ENCODE measurements around the gene CCDC106.

The CCDC106 gene

DNA sequence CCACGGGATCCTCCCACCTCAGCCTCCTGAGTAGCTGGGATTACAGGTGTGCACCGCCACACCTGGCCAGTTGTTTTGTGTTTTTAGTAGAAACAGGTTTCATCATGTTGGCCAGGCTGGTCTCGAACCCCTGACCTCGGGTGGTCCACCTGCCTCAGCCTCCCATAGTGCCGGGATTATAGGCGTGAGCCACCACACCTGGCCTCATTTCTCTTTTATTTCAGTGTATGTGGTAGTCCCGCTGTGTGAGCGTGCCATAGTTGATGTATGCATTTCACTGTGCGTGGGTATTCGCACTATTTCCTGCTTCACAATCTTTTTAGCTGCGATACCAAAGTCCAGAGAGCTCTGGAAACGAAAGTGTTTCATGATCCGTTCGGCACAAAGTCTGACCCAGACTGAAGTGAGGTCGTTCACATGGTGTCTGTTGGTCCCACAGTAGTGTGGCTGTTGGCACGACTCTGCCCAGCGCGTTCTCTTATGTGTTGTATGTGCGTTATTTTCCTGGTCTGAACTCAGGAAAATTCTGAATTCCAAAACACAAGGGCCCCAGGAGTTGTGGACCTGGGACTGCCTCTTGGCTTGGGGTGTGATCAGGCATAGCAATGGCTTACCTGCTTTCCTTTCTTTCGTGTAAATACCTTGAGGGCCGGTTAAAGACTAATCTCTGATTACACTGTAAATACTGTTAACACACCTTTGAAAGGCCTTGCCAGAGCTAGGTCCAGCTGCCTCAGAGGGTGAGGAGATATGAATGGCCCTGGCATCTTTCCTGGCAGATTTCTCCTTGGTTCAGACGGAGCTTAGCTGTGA is 35.6 kb downstream of the CCDC106 start:
- DNase-seq = no peak

DNA sequence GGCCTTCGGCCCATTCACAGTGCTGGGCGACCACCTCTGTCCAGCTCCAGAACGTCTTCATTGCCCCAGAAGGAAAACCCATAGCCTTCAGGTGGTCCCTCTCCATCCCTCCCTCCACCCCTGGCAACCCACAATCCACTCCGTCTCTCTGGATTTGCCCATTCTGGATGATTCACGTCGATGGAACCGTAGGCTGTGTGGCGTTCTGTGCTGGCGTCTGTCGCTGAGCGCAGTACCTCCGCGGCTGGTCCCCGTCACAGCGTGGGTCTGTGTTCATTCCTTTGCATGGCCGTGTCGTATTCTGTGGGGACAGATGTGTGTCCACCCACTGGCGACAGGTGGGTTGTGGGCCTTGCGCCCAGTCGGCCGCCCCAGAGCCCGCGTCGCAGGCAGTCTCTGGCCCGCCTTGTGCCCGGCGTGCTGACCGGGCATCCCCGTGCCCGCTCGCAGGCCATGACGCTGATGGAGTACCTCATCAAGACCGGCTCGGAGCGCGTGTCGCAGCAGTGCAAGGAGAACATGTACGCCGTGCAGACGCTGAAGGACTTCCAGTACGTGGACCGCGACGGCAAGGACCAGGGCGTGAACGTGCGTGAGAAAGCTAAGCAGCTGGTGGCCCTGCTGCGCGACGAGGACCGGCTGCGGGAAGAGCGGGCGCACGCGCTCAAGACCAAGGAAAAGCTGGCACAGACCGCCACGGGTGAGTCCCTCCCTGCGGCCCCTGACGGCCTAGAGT is 37.1 kb downstream of the CCDC106 start:
- no peak for DNase-seq

DNA sequence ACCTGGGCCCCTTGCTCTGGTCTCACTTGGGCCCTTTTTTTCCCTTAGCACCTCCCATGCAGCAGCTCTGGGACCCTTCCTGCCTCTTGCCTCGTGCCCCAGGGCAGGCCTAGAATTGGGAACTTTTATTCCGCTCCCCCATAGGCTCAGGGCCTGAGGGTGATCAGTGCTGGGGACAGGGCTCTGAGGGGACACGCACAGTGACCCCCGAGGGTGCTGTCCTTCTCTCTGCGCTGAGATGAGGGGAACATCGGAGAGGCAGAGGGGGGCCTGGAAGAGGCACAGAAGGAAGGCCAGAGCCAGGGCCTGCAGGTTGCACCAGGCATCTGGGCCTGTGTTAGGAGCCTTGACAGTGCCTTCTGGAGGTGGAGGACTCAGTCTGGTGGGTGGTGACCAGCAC is 37.8 kb downstream of the CCDC106 start:
- DNase-seq = no peak

DNA sequence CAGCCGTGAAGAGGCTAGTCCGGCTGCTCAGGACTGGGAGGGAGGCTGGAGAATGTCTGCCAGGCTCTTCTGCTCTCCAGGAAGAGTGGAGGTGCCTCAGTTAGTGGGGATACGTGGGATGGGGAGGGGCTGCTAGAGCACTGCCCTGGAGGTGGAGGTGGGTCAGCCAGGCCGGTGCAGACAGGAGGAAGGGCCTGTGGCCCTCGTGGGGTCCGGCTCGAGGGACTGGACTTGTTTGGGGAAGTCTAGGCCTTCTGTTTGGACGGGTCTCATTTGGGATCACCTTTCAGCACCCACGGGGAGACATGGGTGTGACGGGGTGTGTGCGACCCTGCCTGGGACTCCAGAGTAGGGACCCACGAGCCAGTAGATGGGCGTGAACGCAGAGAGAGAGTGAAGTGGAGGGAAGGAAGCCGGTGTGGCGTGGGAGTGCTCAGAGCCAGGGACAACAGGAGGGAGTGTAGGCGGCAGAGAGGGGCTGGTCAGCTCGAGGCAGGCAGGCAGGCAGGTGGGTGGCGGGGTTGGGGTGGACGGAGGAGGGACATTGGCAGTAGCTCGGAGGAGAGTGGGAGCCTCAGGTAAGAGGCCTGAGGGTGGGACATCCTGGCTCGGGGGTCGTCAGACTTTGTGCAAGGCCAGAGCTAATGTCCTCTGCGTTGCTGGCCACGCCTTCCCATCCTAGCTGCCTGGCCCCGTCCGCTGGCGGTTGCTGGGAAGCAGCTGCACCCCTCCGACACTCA is 38.5 kb downstream of the CCDC106 start:
- DNase-seq = no peak

DNA sequence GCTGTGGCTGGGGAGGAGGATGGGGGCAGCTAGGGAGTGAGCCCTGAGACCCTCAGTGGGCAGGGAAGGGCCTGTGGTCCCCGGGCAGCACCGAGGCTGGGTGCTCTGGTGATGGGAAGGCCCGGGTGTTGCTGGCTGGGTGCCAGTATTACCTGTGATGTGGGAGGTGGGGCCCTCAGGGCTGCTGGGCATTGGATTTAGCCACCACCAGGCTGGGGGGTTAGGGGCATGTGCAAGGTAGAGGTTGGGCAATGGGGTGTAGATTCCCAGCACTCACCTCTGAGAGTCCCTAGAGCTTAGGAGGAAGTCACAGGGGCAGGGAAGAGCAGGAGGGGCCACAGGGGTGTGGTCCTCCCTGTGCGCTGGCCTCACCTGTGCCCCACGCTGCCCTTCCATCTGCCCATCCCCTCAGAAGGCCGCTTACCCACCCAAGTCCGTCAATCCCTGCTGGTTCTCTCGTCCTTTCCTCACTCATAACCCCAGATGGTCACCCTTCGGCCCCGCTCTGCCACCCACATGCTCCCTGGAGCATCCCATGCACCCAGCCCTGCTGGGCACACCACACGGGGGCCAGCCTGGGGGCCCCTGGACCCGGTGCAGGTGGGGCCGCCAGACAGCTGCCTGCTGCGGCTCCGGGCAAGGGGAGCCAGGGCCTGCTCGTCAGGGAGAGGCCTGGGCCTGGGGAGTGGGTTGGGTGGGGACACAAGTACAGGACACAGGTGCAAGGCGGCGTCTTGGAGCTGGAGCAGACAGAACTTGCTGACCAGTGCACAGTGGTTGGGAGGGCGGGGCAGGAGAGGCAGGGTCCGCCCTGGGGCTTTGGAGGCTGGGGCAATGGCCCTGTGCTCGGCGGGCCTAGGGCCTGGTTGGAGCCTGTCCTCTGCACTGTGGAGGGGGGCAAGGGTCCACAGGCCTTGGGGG is 39.5 kb downstream of the CCDC106 start:
- no peak for DNase-seq

DNA sequence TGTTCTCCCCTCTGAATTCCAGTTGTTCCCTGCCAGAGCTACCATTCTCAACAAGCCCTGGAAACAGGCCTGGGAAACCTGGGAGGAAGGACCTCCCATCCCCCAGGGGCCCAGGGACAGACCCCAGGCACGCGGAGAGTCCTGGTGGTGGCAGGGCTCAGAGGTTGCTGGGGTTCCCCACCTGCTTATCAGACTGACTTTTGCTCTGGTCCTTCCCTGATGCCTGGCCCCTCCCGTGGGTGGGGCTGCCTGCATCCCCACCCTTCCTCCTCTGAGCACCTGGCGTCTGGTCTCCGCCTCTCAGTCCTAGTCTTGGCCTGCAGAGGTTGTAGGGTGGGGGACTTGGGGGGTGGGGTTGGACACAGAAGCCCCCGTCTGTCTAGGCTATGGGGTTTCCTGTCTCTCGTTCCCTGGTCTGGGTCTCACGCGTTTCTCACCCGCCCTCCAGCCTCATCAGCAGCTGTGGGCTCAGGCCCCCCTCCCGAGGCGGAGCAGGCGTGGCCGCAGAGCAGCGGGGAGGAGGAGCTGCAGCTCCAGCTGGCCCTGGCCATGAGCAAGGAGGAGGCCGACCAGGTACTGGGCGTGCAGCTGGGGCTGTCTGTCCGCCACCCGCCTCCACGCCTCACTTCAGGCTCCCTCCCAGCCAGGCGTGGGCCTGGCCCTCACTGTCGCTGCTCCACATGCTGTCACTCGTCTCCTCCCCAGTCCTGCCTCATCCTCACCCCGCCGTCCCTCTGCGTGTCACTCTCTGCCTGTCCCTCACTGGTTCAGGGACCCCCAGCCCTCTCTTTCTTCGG is 40.6 kb downstream of the CCDC106 start:
- no peak for DNase-seq

DNA sequence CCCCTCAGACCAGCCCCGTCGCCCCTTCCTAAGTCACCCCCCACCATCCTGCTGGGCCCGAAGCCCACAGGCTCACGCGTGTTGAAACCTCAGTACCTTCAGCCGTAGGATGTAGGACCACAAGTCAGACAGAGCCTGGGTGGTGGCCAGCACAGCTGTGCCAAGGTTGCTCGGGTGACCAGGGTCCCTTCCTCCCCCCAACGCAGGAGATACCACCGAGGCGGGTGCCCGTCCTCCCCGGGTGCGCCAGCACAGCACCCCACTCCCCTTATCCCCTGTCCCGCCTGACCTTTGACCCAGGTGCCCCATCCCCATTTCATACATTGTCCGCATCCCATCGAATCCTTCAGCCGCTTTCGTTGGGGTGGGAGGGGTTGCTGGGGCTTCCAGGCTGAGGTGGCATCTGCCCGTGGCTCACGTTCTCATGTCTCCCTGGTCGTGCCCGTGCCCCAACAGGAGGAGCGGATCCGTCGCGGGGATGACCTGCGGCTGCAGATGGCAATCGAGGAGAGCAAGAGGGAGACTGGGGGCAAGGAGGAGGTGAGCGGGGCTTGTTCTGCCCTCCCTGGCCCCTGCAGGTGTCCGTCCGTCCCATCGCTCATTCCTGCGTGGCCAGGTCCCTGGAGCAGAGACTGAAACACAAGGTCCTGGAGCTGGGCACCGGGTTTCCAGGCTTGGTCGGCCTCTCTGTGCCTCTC is 41.5 kb downstream of the CCDC106 start:
- DNase-seq = no peak

DNA sequence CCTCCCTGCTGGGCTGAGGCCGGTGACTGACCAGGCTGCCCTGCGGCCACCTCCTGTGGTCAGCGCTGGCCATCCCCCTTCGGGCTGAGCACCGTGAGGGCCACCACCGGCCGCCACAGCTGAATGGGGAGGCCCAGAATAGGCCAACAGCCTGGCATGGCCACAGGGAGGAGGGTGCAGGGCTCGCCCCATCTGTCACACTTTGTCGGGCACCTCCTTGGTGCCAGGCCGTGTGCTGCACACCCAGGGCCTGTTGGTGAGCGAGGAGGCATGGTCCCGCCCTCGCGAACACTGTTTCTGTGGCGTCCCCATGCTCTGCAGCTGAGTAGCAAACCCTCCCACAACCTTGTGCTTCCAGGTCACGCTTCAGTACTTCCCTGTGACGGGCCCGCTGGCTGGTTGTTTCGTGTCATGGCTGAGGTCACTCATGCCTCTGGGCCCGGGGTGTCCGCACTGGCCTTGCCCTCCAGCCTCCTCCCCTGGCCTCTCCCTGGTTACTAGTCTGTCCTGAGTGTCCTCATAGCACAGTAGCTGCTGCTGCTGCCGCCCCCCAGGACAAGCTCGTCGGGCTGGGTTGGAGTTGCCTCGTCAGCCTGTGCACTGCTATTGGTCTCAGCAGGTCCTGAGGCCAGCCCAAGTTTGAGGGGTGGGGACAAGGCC is 42.2 kb downstream of the CCDC106 start:
- DNase-seq = no peak

DNA sequence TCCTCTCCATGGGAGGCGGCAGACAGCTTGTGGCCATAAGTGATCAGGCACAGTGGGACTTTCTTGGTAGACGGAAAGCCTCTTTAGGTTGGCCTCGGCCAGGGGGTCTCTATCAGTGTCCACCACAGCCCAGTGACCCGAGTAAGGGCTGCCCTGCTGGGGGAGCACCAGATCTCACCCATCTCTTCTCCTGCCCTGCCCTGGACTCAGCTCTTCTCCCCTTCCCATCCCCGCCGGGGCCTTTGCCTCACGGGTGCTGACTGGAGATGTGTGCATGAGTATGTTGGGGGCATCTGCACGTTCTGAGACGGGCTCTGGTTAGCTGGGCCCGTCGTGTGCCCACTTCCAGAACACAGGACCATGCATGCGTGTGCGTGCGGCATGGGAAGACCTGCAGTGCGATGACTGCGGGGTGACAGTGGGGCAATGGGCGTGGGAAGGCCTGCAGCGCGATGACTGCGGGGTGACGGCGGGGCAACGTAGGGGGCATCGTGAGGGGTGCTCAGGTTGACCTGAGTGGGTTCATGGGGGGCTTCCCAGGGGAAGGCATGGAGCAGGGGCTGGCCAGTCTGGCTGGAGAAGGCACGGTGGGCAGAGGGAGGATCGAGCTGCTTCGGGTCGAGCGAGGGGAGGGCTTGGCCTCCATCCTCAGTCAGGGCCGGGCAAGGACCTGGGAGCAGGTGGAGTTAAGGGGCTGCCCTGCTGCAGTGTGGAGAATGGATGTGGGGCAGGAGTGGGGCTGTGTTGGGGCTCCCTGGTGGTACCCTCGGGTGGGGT is 42.9 kb downstream of the CCDC106 start:
- no peak for DNase-seq

DNA sequence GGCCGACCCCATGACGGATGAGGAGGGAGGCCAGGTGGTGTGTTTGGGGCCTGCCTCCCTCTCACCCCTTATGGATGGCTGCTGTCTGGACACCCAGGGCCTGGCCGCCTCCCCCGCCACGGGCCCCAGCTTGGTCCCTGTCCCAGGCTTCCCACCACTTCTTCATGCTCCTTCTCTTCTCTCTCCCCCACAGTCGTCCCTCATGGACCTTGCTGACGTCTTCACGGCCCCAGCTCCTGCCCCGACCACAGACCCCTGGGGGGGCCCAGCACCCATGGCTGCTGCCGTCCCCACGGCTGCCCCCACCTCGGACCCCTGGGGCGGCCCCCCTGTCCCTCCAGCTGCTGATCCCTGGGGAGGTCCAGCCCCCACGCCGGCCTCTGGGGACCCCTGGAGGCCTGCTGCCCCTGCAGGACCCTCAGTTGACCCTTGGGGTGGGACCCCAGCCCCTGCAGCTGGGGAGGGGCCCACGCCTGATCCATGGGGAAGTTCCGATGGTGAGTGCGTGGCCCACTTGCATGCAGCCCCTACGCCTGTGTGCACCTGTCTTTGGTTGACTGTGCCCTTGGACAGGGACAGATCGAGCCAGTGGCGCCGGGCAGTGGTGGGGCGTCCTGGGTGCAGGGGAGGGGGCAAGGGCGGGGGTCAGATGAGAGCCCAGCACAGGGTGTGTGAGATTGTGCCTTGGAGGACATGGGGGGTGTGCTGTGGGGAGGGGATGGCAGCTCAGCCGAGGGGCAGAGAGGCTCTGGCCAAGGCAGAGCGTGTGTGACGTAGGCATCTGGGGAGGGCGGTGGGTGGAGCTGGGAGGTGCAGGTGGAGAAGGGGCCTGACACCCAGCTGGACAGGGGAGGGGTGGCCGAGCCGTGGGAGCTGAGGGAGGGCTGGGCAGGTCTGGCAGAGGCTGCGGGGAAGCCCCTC is 43.8 kb downstream of the CCDC106 start:
- no peak for DNase-seq

DNA sequence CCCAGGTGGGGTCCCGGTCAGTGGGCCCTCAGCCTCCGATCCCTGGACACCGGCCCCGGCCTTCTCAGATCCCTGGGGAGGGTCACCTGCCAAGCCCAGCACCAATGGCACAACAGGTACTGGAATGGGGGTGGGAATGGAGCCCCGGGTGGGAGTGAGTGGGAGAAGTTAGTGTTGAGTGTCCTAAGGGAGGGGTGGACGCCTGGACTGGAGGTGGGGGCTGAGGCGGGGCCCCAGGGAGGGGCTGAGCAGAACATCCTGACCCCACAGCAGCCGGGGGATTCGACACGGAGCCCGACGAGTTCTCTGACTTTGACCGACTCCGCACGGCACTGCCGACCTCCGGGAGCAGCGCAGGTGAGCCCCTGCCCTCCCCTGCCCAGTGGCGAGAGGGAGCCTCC is 44.7 kb downstream of the CCDC106 start:
- no peak for DNase-seq

DNA sequence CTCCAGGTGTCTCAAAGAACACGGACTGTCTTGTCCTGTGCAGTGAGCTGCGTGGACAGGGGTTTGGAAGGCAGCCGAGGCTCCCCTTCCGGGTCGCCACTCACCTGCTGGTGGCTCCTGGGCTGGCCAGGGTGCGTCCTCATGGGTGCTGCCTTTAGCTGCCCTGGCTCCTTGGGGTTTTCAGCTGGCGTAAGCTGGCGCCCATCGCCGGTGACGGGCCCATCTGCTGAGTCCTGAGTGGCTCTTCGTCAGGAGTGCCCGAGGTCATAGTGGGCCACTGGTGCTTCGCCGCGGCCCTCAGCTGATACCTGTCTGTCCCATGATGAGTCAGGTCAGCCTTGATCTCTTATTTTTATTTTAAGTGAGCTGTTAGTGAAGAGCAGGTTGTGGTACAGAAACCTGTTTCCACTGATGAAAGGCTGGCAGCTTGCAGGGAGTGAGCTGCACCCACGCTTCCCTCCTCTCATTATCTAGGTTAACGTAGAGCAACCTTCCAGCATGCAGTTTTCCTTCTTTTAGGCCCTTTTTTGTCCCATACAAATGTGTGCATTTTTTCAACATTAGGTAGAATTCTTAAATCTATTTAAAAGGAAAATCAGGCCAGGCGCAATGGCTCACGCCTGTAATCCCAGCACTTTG is 45.4 kb downstream of the CCDC106 start:
- DNase-seq = no peak

DNA sequence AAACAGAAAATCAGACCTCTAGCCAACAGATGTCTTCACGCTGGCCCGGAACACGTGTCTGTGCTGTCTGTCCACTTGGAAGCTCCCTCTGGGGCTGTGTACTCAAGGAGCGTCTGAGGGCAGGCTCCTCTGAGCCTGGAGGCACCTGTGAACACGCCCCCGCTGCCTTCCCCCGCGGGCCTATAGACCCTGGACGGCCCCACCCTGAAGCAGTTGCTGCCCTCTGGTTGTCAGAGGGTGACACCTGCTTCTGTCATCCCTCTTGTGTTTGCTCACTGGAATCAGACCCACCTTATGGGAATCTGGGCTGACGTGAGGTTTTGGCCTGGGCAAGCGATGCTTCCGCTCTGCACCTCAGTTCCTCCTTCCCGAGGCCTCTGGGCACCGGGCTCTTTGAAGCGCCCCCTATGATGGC is 46.2 kb downstream of the CCDC106 start:
- no peak for DNase-seq

DNA sequence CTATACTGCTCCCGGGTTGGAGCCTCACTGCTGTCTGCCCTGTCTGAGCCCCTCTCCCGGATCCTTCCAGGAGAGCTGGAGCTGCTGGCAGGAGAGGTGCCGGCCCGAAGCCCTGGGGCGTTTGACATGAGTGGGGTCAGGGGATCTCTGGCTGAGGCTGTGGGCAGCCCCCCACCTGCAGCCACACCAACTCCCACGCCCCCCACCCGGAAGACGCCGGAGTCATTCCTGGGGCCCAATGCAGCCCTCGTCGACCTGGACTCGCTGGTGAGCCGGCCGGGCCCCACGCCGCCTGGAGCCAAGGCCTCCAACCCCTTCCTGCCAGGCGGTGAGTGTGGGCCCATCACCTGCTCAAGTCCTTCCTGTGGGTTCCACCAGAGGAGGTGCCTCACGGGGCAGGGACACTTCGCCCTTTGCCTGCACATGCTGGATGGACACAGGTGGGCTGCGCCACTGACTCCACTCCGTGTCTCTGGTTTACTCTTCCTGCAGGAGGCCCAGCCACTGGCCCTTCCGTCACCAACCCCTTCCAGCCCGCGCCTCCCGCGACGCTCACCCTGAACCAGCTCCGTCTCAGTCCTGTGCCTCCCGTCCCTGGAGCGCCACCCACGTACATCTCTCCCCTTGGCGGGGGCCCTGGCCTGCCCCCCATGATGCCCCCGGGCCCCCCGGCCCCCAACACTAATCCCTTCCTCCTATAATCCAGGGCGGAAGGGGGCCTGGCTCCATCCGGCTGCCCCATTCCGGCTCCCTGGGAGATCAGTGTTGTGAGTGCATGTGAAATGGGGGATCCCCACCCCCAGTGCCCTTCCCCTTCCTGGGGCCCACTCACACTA is 46.9 kb downstream of the CCDC106 start:
- DNase-seq = no peak

DNA sequence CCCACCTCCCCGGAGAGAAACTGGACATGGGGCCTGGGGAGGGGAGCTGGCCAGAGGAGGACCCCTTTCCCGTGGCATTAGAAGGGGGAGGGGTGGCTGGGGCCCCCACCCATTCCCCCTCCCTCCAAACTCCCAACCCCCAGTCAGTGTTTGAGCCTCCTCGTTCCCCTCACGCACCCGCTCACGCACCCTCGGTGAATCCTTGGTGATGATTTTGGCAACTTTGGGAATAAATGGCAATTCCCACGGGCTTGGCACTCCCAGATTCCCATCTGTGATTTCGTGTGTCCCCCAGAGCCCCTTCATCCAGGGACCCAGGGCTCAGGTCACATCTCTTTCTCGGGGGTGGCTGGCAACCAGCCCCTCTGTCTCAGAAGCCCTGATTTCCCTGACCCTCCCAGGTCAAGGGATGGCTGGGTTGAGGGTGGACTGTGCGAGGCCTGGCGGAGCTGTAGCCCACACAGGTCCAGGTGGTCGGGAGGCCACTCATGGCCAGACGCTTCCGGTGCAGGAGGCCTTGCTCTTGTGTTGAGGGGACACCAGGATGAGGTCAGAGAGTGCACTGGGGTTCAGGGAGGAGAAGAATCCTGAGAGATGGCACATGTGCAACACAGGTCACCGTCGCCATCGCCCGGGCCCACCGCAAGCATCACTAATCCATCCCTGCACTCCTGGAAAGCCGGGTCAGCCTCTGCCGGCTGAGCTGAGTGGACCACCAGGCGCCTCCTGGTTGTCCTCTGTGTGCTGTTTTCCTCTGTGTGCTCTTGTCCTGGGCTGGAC is 47.7 kb downstream of the CCDC106 start:
- DNase-seq = no peak

Data from C1 segment of cervical spinal cord (tissue), 14 donors.